Stimulated activated CD4-positive, alpha-beta T cell treated with anti-CD3 and anti-CD28 coated beads, Interleukin-2, amount 100 ng/mL, for 48 hours (primary cell): ENCODE measurements around the gene CCDC187.
"Not testable (repeated sequence)": the region's sequence is repeated elsewhere in the genome, so short reads cannot be mapped to it uniquely, and the experiment has no call there.

Experiments
- DNase-seq, 2 donors: peaks; one replicate each; pipeline ENCODE4 v3.0.0-alpha.2; 2020

The CCDC187 gene

GRCh38 chr9:136303825-136304416 lies at the start of gene CCDC187:
CCDC187 (minus strand) TSS chr9:136304094; CDS start chr9:136303830, 264 bp downstream.
- DNase-seq: no peak

DNA sequence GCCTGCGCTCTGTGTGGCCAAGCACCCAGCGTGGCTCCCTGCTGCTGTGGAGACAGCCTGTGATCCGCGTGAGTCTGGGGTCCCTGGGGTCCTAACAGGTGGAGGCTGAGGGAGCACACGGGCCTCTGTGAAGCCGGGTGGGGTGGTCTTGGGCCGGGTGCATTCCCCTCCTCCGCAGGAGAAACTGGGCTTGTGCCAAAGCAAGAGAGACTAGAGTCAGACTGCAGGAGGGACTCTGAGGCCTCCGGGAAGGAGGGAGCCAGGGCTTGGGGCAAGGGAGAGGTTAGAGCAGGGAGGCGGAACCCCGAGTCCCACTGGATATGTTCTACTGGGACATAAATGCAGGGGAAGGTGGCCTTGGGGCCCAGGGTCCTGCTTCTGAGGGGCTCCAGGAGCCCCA lies 49.2 kb upstream of the CCDC187 start:
- DNase-seq: no peak

GRCh38 chr9:136352682-136353081 lies 48.8 kb upstream of the CCDC187 start:
- DNase-seq: no peak

DNA sequence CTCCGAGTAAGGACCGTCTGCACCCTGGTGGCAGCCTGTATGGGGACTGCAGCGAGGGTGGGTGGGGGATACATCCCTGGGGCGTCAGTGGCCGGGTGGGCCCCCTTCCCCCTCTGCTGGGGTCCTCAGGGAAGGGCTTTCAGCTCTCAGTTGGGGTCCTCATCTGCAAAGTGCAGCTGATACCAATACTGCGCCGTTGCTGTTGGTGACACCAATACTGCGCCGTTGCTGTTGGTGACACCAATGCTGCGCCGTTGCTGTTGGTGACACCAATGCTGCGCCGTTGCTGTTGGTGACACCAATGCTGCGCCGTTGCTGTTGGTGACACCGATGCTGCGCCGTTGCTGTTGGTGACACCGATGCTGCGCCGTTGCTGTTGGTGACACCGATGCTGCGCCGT lies 48.0 kb upstream of the CCDC187 start:
- not testable (repeated sequence) for DNase-seq

- DNase-seq: no peak
Observed at GRCh38 chr9:136351252-136351800, 47.4 kb upstream of the CCDC187 start.

DNA sequence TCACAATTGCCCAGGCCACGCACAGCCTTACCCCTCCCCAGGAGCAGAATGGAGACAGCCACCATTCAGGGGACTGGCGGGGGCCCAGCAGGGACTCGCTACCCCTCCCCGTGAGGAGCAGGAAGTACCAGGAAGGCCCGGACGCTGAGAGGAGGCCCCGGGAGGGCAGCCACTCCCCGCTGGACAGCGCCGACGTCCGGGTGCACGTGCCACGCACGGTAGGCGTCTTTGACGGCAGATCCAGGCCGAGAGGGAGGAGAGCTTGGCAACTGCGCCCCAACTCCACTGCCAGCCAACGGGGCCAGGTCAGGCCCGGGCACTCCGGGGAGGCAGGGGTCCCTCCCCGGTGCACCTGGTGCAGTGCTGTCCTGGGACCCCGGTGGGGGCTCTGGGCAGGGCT lies 45.7 kb upstream of the CCDC187 start:
- no peak for DNase-seq

GRCh38 chr9:136348691-136349090 lies 44.8 kb upstream of the CCDC187 start:
- no peak for DNase-seq

- DNase-seq: no peak
Observed at GRCh38 chr9:136347472-136348256, 43.8 kb upstream of the CCDC187 start.

DNA sequence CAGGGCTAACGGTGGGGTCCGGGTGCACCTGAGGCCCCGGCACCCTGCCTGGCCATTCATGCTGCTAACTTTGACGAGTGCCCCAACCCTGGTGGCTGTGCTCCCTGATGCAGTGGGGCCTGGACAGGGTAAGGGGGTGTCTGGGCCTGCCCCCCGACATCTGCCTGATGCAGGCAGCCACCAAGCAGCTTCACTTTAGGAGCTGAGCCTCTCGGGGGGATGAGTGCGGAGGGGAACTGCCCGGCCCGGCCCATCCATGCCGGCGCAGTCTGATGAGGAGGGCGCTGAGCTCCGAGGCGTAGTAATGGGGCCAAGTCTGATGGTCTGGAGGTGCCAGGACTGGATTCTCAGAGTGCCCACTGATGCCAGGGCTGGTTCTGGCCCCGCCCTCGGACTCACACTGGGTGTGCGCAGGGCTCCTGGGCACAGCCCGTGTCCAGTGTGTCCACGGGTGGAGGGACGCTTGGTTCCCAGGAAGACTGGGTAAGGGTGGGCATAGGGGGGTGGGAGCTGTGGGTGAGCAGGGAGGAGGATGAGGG lies 43.1 kb upstream of the CCDC187 start:
- no peak for DNase-seq

- no peak for DNase-seq
Observed at GRCh38 chr9:136346157-136346481, 42.2 kb upstream of the CCDC187 start.

GRCh38 chr9:136345281-136346156 lies 41.6 kb upstream of the CCDC187 start:
- DNase-seq: no peak

- no peak for DNase-seq
Observed at GRCh38 chr9:136344544-136345280, 40.8 kb upstream of the CCDC187 start.

GRCh38 chr9:136343884-136344269 lies 40.0 kb upstream of the CCDC187 start:
- no peak for DNase-seq

DNA sequence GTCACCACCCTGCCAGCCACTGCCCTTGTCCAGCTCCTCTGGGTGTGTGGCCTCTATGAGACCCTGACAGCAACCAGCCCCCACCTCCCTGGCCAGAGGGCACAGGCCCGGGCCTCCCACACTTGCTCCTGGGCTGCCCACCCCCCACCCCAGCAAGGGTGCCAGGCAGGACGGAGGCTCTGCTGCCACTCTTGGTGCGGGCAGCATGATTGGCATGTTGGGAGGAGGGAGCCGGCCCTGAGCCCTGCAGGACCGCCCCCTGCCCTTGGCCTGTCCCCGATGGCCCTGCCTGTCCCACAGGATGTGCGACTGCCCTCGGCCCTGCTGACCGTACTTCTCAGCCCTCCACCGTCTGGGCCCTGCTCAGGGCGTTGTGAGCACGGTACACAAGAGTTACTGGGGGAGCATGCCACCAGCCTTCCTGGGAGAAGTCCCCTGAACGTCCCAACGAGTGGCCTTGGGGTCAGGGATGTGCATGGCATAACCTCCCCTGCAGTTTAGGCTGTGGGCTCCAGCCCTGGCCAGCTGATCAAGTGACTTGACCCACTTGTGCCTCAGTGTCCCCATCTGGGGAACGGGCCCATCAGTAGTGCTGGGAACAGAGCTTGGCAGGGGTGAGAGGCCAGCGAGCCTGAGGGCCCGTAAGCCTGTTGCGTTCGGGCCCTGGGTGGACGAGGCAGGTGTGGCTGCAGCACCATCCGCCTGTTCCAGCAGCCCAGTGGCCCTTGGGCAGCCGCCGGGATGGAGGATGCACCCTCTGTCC lies 39.4 kb upstream of the CCDC187 start:
- no peak for DNase-seq

DNA sequence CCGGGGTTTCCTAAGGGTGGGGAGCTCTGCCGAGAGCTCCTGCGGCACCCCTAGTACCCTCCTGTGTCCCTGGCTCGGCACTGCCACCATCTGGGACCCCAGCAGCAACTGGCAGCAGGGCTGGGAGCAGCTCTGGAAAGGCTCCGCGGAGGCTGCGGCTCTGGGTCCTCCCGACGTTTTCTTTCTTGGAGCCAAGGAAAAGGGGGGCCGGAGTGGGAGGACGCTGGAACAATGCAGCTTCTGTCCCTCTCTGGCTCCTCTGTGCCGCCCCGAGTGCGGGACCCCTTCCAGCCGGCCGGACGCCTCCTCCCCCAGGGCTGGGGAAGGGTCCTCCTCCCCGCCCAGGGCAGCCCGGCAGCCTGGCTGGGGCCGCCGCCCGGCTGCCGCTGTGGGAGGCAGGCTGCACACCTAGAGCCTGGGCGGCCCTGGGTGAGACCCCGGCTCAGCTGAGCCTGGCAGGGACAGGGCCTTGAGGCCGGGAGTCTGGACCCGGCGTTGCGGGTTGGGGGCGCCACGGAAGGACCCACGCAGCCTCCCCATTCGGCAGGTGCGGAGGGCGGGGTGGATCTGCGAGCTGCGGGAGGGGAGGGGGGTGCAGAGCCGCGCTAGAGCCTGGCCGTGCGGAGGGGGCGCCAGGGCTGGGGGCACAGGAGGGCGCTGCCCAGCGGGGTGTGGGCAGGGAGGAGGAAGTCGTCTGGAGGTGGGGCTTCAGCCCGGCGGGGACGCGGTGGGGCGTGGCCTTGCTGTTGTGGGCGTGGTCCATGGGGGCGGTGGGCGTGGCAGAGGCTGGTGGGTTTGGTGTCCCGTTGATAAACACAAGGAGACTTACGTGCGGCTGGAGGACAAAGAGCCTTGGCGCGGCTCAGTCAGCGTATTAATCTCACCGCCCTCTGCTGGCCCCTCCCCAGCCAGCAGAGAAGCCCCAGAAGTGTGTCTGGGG lies 38.6 kb upstream of the CCDC187 start:
- DNase-seq: peak; percentile 57 to 62

GRCh38 chr9:136341769-136342168 lies 37.9 kb upstream of the CCDC187 start:
- no peak for DNase-seq

- DNase-seq: no peak
Observed at GRCh38 chr9:136341042-136341655, 37.3 kb upstream of the CCDC187 start.

DNA sequence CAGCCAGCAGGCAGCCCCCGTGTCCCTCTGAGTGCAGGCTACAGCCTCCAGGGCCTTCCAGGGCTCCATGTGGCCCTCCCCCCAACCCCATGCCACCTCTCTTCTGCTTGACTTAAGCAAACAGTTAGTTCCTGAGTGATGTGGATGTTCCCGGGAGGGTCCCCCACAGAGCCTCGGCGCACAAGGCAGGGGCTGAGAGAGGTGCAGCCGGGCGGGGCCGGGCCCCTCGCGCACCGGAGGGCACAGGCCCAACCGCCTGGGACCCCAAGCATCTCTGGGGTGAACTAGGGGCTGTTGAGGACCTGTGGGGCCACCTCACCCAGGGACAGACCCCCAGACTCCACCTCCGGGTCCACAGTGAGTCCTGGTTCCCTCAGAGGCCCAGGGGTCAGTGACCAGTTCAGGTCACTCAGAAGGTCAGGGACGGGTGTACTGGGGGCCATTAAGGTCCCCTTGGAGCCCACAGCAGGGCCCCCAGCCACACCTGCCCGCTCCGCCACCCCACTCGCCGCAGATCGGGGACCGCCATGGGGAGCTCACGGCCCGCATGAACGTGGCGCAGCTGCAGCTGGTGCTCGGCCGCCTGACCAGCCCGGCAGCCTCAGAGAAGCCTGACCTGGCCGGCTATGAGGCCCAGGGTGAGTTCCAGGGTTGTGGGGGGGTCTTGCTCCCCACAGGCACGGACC lies 36.6 kb upstream of the CCDC187 start:
- DNase-seq: no peak

- DNase-seq: no peak
Observed at GRCh38 chr9:136339958-136340310, 36.0 kb upstream of the CCDC187 start.
